Activated T-cell treated with anti-CD3 and anti-CD28 coated beads, Interleukin-2, amount 50 U/mL, for 24 hours (primary cell): ENCODE results near the gene SRSF4.
"Not testable (repeated sequence)": the region's sequence is repeated elsewhere in the genome, so short reads cannot be mapped to it uniquely, and the experiment has no call there.

Experiments
- DNase-seq: peaks from one replicate; pipeline ENCODE4 v3.0.0-alpha.2; 2020
- H3K27ac Mint-ChIP-seq: 2 replicates; pipeline ENCODE4 v1.8.0; 2020; ENCODE audit warnings: mild to moderate bottlenecking, mixed read lengths
- H3K27me3 Mint-ChIP-seq: 2 replicates; pipeline ENCODE4 v1.8.0; 2020; ENCODE audit warnings: mixed read lengths
- H3K36me3 Mint-ChIP-seq: 2 replicates; pipeline ENCODE4 v1.8.0; 2020; ENCODE audit warnings: low read depth, mixed read lengths
- H3K4me1 Mint-ChIP-seq: 2 replicates; pipeline ENCODE4 v1.8.0; 2020; ENCODE audit warnings: low read depth, mixed read lengths
- H3K4me3 Mint-ChIP-seq: 2 replicates; pipeline ENCODE4 v1.8.0; 2020; ENCODE audit warnings: mild to moderate bottlenecking, moderate library complexity, mixed read lengths
- H3K9me3 Mint-ChIP-seq: 2 replicates; pipeline ENCODE4 v1.8.0; 2020; ENCODE audit warnings: mixed read lengths

Gene SRSF4

DNA sequence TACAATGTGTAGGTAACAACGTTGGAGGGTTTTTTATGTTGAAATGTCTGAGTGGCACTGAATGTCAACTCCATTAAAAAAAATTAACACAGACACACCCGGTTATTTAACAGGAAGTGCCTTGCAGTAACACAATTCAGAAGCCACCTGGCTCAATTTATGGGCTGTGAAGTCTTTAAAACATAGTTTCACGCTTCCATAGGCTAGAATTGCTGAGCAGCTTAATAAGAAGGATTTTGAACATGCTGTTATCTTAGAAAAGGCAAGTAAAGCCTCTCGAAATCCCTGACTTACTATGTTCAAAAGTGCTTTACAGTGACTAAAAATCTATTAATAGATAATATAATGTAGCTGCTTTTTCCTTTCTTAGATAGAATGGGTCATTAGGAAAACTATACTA lies 19.7 kb downstream of the SRSF4 start:
- Mint-ChIP-seq H3K4me3 (no peak overlapping the region), H3K4me1 (peaks cover 48% of the 10 kb centered on the region), H3K9me3 (no peaks in the 10 kb centered on the region), H3K36me3 (peaks cover 94% of the 10 kb centered on the region), H3K27ac (no peak overlapping the region), H3K27me3 (no peaks in the 10 kb centered on the region)
- DNase-seq = no peak

DNA sequence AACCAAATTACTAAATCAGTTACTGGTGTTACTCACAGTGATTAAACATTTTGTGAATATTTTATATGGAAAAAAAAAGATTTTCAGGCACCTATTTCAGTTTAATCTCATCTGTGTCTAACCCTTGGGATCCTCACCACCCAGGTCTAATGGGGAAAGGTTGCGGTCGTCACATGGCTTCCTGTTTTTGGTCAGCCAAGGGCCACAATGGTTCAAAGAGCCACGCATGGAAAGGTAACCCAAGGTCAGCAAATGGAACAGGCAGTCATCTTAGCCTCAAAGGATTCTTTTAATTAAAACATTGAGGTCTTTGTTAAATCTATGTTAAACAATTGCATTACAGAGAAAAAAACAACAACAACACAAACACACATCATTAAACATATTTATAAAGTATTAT lies 21.9 kb downstream of the SRSF4 start:
- H3K27me3 Mint-ChIP-seq = no peaks in the 10 kb centered on the region
- H3K4me3 Mint-ChIP-seq = no peak overlapping the region
- no peak for DNase-seq
- peaks cover 25% of the 10 kb centered on the region for H3K4me1 Mint-ChIP-seq
- H3K27ac Mint-ChIP-seq = no peak overlapping the region
- peaks cover 94% of the 10 kb centered on the region for H3K36me3 Mint-ChIP-seq
- no peaks in the 10 kb centered on the region for H3K9me3 Mint-ChIP-seq

GRCh38 chr1:29157269-29157601 lies 24.5 kb downstream of the SRSF4 start:
- Mint-ChIP-seq H3K4me3 (no peak overlapping the region), H3K4me1 (peaks cover 4% of the 10 kb centered on the region), H3K27me3 (no peaks in the 10 kb centered on the region), H3K36me3 (peaks cover 94% of the 10 kb centered on the region), H3K27ac (no peak overlapping the region), H3K9me3 (no peaks in the 10 kb centered on the region)
- DNase-seq = no peak

- Mint-ChIP-seq H3K27me3 (no peaks in the 10 kb centered on the region), H3K27ac (peak overlapping the region; percentile 58), H3K4me1 (peaks cover 4% of the 10 kb centered on the region), H3K9me3 (no peaks in the 10 kb centered on the region), H3K36me3 (peaks cover 94% of the 10 kb centered on the region), H3K4me3 (no peak overlapping the region)
- no peak for DNase-seq
Observed at GRCh38 chr1:29156543-29157268, 25.0 kb downstream of the SRSF4 start.

- Mint-ChIP-seq H3K27ac (no peak overlapping the region), H3K9me3 (no peaks in the 10 kb centered on the region), H3K36me3 (peaks cover 100% of the 10 kb centered on the region), H3K27me3 (no peaks in the 10 kb centered on the region), H3K4me1 (no peaks in the 10 kb centered on the region), H3K4me3 (no peak overlapping the region)
- no peak for DNase-seq
Observed at GRCh38 chr1:29152046-29152805, 29.5 kb downstream of the SRSF4 start.

DNA sequence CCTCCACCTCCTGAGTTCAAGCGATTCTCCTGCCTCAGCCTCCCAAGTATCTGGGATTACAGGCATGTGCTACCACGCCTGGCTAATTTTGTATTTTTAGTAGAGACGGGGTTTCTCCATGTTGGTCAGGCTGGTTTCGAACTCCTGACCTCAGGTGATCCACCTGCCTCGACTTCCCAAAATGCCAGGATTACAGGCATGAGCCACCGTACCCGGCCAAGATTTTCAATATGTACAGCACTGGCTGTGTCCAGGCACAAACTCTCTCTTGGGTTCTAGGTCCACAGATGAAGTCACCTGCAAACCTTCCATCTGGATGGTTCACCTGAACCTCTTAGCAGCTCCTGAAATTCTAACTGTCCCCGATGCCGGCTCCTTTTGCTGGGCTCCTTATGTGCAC lies 31.4 kb downstream of the SRSF4 start:
- peaks cover 100% of the 10 kb centered on the region for H3K36me3 Mint-ChIP-seq
- H3K4me3 Mint-ChIP-seq, H3K9me3 Mint-ChIP-seq, H3K27me3 Mint-ChIP-seq, H3K4me1 Mint-ChIP-seq, DNase-seq: not testable (repeated sequence)
- H3K27ac Mint-ChIP-seq = peak overlapping the region; percentile 44

DNA sequence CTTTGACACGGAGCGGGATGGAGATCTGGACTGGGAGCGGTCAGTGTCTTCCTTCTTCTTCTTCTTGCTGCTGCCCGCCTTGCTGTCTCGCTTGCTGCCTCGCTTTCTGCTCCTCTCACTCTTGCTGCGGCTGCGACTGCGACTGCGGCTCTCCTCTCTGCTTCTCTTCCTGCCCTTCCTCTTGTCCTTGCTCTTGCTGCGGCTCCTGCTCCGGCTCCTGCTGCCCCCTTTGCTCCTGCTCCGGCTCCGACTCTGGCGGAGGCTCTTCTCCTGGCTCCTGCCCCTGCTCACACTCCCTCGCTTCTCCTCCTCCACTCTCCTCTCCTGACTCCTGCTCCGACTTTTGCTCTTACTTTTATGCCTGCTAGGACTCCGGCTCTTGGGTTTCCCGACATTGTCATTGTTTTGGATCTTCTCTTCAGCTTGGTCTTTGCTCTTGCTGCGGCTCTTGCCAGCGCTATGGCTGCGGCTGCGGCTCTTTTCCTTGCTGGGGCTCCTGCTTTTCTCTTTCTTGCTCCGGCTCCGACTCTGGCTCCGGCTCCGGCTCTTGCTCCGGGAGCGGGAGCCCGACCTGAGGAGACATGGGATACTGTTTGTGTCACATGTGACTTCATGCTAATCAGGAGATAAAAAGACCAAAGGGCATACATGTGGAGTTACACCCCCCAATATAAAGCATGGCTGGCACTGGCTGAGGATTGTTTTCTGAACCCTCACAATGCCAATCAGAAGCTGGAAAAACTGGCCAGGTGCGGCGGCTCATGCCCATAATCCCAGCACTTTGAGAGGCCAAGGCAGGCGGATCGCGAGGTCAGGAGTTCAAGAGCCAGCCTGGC lies 32.8 kb downstream of the SRSF4 start:
- Mint-ChIP-seq H3K36me3 (peaks cover 95% of the 10 kb centered on the region), H3K4me1 (no peaks in the 10 kb centered on the region), H3K9me3 (no peaks in the 10 kb centered on the region), H3K4me3 (no peak overlapping the region), H3K27me3 (no peaks in the 10 kb centered on the region), H3K27ac (peak overlapping the region; percentile 56)
- DNase-seq = no peak

DNA sequence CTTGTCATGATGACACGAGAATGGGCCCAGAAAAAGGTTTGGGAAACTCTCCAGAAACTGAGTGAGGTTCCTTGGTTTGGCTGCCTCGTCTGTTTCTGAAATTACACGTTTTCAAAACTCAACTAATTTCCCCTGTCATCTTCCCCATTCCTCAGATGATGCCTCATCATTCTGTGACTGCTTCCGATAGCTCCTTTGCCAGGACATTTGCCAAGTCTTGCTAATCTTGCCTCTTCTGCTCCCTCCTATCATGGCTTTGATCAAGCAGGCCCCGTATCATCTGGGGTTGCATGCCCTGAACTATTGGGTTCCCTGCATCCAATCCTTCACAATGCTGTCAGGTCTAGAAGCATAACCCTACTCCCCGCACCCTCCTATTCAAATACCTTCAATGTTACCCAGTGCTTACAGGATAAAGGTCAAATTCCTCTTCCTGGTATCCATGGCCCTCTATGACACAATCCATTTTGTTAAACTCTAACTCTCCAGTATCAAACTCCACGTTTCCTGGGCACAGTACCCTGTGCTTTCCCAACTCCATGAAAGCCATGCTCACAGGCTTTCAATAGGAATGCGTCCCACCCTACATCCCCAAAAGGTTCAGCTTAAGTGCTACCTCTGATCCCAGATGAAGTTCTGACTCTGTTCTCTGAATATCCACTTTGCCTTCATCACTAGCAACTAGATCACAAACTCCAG lies 35.8 kb downstream of the SRSF4 start:
- H3K4me3 Mint-ChIP-seq = no peak overlapping the region
- no peak for DNase-seq
- no peaks in the 10 kb centered on the region for H3K4me1 Mint-ChIP-seq
- no peaks in the 10 kb centered on the region for H3K9me3 Mint-ChIP-seq
- H3K27ac Mint-ChIP-seq = no peak overlapping the region
- H3K36me3 Mint-ChIP-seq = peaks cover 79% of the 10 kb centered on the region
- no peaks in the 10 kb centered on the region for H3K27me3 Mint-ChIP-seq

DNA sequence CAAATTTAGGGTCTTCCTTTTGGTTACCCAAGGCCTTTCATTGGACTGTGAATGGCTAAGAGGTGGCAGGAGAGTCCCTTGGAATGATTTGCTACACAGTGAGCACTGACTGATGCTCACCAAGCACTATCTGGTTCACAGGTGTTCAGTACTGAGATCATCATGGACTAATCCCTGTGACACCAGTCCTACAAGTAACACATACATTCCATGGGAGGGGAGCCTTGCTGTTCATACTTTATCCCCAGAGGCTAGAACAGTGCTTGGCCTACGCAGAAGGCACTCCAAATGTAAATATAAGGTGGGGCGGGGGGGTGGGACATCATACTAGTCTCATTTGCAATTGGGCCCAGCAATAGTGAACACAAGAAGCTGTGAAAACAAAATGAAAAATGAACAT lies 37.5 kb downstream of the SRSF4 start:
- Mint-ChIP-seq H3K36me3 (peaks cover 62% of the 10 kb centered on the region), H3K4me3 (no peak overlapping the region), H3K9me3 (no peaks in the 10 kb centered on the region), H3K27ac (no peak overlapping the region), H3K27me3 (no peaks in the 10 kb centered on the region), H3K4me1 (no peaks in the 10 kb centered on the region)
- no peak for DNase-seq

- H3K9me3 Mint-ChIP-seq = no peaks in the 10 kb centered on the region
- peaks cover 48% of the 10 kb centered on the region for H3K36me3 Mint-ChIP-seq
- DNase-seq = no peak
- no peak overlapping the region for H3K4me3 Mint-ChIP-seq
- H3K27ac Mint-ChIP-seq = no peak overlapping the region
- no peaks in the 10 kb centered on the region for H3K4me1 Mint-ChIP-seq
- no peaks in the 10 kb centered on the region for H3K27me3 Mint-ChIP-seq
Observed at GRCh38 chr1:29142714-29143113, 39.0 kb downstream of the SRSF4 start.

DNA sequence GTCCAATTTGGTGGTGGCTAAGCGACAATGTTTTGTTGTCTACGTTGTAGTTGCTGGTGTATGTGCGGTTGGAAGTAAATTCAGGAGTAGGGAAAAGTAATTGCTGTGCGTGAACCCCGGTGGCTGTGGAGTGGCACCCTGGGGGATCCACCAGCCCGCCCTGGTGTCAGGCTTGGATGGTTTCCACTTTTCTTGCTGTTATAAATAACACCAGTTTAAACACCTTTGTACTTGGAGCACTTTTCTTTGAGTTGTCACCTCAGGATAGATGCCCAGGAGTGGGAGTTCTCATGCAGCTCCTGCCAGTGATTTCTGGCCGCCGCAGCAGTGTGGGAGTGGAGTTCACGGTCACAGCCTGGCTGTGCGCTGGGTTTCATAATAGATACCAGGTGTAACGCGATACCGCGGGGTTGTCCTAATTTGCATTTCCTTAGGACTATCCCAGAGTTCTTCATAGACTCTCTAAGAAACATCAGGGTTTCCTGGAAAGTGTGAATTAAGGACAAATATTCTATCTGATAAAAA lies 45.2 kb downstream of the SRSF4 start:
- no peaks in the 10 kb centered on the region for H3K36me3 Mint-ChIP-seq
- H3K27me3 Mint-ChIP-seq = peaks cover 15% of the 10 kb centered on the region
- DNase-seq = no peak
- H3K4me3 Mint-ChIP-seq = no peak overlapping the region
- H3K9me3 Mint-ChIP-seq = no peaks in the 10 kb centered on the region
- peaks cover 3% of the 10 kb centered on the region for H3K4me1 Mint-ChIP-seq
- no peak overlapping the region for H3K27ac Mint-ChIP-seq

- H3K4me1 Mint-ChIP-seq = peaks cover 3% of the 10 kb centered on the region
- H3K27ac Mint-ChIP-seq = no peak overlapping the region
- H3K9me3 Mint-ChIP-seq = no peaks in the 10 kb centered on the region
- H3K36me3 Mint-ChIP-seq = no peaks in the 10 kb centered on the region
- H3K4me3 Mint-ChIP-seq = no peak overlapping the region
- no peak for DNase-seq
- H3K27me3 Mint-ChIP-seq = peaks cover 21% of the 10 kb centered on the region
Observed at GRCh38 chr1:29134695-29135028, 47.0 kb downstream of the SRSF4 start.

DNA sequence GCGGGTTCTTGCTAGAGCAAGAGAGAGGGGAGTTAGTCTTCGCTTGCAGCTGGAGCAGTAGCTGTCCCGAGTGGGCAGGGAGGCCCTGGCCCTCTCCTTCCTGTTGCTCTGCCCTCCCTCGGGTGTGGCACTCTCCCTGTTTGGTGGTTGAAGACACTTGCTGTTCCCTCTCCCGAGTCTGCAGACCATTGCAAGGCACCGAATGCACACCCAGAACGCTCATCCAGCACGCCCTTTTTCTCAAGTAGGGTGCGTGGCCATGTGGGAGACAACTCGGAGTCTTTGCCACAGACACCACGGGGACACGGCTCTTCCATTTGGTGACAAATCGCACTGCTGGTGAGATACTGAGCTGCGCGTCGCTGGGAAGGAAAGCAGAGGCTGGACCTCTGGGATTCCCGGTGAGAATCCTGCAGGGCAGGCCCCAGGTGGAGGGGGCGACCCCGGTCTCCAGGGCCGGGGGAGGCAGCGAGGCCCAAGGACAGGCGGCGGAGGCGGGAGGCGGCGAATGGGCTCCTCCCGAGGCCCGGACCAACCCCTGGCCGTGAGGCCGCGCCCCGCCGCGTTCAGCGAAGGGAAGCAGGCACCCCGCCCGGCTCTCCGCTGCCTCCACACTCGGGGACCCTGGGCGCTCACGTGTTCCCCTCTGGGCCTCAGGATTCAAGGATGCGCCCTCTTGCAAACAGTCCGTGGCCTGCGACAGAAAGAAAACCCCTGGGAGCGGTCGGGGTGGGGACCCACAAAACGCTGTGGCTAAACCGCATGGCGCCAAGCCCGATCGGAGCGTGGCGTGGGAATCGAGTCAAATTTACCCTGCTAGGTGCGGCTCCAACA lies 47.6 kb downstream of the SRSF4 start:
- no peak overlapping the region for H3K27ac Mint-ChIP-seq
- no peak overlapping the region for H3K4me3 Mint-ChIP-seq
- no peaks in the 10 kb centered on the region for H3K36me3 Mint-ChIP-seq
- peaks cover 21% of the 10 kb centered on the region for H3K27me3 Mint-ChIP-seq
- H3K9me3 Mint-ChIP-seq = no peaks in the 10 kb centered on the region
- peaks cover 3% of the 10 kb centered on the region for H3K4me1 Mint-ChIP-seq
- no peak for DNase-seq

- H3K9me3 Mint-ChIP-seq, H3K27ac Mint-ChIP-seq, H3K4me1 Mint-ChIP-seq, H3K36me3 Mint-ChIP-seq, DNase-seq, H3K4me3 Mint-ChIP-seq: not testable (repeated sequence)
- H3K27me3 Mint-ChIP-seq = peaks cover 23% of the 10 kb centered on the region
Observed at GRCh38 chr1:29131056-29131455, 50.6 kb downstream of the SRSF4 start.
